ENCODE data around the gene DOCK4.

The DOCK4 gene

GRCh38 chr7:112159351-112159750 lies 46.8 kb downstream of the DOCK4 start:
- ChIA-PET CTCF (interaction anchor here (0.6 kb wide), 1 partner anchor 270 kb away, joined by 3 read pairs; no protein-coding TSS in a partner anchor), POLR2A (no interaction called here)
- TF ChIP-seq CTBP1 (IDR thresholded peaks at IDR 0.05; ENCODE audit: borderline replicate concordance) = no peak
- no peak for TF ChIP-seq TARDBP (IDR thresholded peaks at IDR 0.05)
- TF ChIP-seq HDGF (IDR thresholded peaks at IDR 0.05; ENCODE audit: borderline replicate concordance) = no peak
- DNase-seq (ENCODE audit: extremely low spot score) = no peak

GRCh38 chr7:112157072-112157471 lies 49.1 kb downstream of the DOCK4 start:
- POLR2A ChIA-PET = interaction anchor here (1.5 kb wide), 1 partner anchor 293 kb away, joined by 3 read pairs; the partner anchor contains the start of gene IFRD1
- TF ChIP-seq FOXM1 (IDR thresholded peaks at IDR 0.05; ENCODE audit: borderline replicate concordance) (no peak), ARNT (IDR thresholded peaks at IDR 0.05) (no peak), FOXK2 (IDR thresholded peaks at IDR 0.05) (no peak), LEF1 (IDR thresholded peaks at IDR 0.05; ENCODE audit: borderline replicate concordance) (no peak), BHLHE40 (IDR thresholded peaks at IDR 0.05; ENCODE audit: borderline replicate concordance) (no peak), PKNOX1 (IDR thresholded peaks at IDR 0.05) (no peak), TARDBP (IDR thresholded peaks at IDR 0.05) (no peak), CTBP1 (IDR thresholded peaks at IDR 0.05; ENCODE audit: borderline replicate concordance) (no peak), L3MBTL2 (conservative IDR thresholded peaks at IDR 0.05) (no peak), SP1 (IDR thresholded peaks at IDR 0.05) (no peak), ZNF384 (IDR thresholded peaks at IDR 0.05) (no peak), FOXA1 (IDR thresholded peaks at IDR 0.05) (no peak), HDGF (IDR thresholded peaks at IDR 0.05; ENCODE audit: borderline replicate concordance) (no peak)
- no peak for DNase-seq (ENCODE audit: extremely low spot score)
- CTCF ChIA-PET = no interaction called here

- TF ChIP-seq L3MBTL2 (conservative IDR thresholded peaks at IDR 0.05) (no peak), TARDBP (IDR thresholded peaks at IDR 0.05) (no peak), HDGF (IDR thresholded peaks at IDR 0.05; ENCODE audit: borderline replicate concordance) (no peak), ZNF384 (IDR thresholded peaks at IDR 0.05) (no peak), LEF1 (IDR thresholded peaks at IDR 0.05; ENCODE audit: borderline replicate concordance) (no peak)
- ChIA-PET CTCF (no interaction called here), POLR2A (no interaction called here)
- no peak for DNase-seq (ENCODE audit: extremely low spot score)
These were observed 49.8 kb downstream of the DOCK4 start for GRCh38 chr7:112156412-112156811.

GRCh38 chr7:112154690-112155089 lies 51.5 kb downstream of the DOCK4 start:
- POLR2A ChIA-PET = no interaction called here
- CTCF ChIA-PET = no interaction called here
- DNase-seq (ENCODE audit: extremely low spot score) = no peak
- TF ChIP-seq ZNF384 (IDR thresholded peaks at IDR 0.05) (no peak), FOXM1 (IDR thresholded peaks at IDR 0.05; ENCODE audit: borderline replicate concordance) (no peak), ARNT (IDR thresholded peaks at IDR 0.05) (no peak), SUZ12 (IDR thresholded peaks at IDR 0.05) (no peak), ELF4 (IDR thresholded peaks at IDR 0.05) (no peak), FOXK2 (IDR thresholded peaks at IDR 0.05) (no peak), FOXA1 (IDR thresholded peaks at IDR 0.05) (no peak), LEF1 (IDR thresholded peaks at IDR 0.05; ENCODE audit: borderline replicate concordance) (no peak), L3MBTL2 (conservative IDR thresholded peaks at IDR 0.05) (no peak), BHLHE40 (IDR thresholded peaks at IDR 0.05; ENCODE audit: borderline replicate concordance) (no peak), HDGF (IDR thresholded peaks at IDR 0.05; ENCODE audit: borderline replicate concordance) (no peak), NFRKB (IDR thresholded peaks at IDR 0.05) (no peak), CTBP1 (IDR thresholded peaks at IDR 0.05; ENCODE audit: borderline replicate concordance) (no peak), PKNOX1 (IDR thresholded peaks at IDR 0.05) (no peak), SP1 (IDR thresholded peaks at IDR 0.05) (no peak), TARDBP (IDR thresholded peaks at IDR 0.05) (no peak)

- ChIA-PET CTCF (no interaction called here), POLR2A (interaction anchor here (1.1 kb wide), 1 partner anchor 18 kb away, joined by 3 read pairs; no protein-coding TSS in a partner anchor)
- TF ChIP-seq HDGF (IDR thresholded peaks at IDR 0.05; ENCODE audit: borderline replicate concordance) = no peak
- no peak for TF ChIP-seq CTBP1 (IDR thresholded peaks at IDR 0.05; ENCODE audit: borderline replicate concordance)
- TF ChIP-seq ARNT (IDR thresholded peaks at IDR 0.05) = no peak
- TF ChIP-seq LEF1 (IDR thresholded peaks at IDR 0.05; ENCODE audit: borderline replicate concordance) = no peak
- TF ChIP-seq FOXK2 (IDR thresholded peaks at IDR 0.05) = no peak
- TF ChIP-seq L3MBTL2 (conservative IDR thresholded peaks at IDR 0.05) = no peak
- TF ChIP-seq ZNF384 (IDR thresholded peaks at IDR 0.05) = no peak
- TF ChIP-seq SP1 (IDR thresholded peaks at IDR 0.05) = no peak
- TF ChIP-seq FOXM1 (IDR thresholded peaks at IDR 0.05; ENCODE audit: borderline replicate concordance) = no peak
- TF ChIP-seq PKNOX1 (IDR thresholded peaks at IDR 0.05) = no peak
- TF ChIP-seq FOXA1 (IDR thresholded peaks at IDR 0.05) = no peak
- no peak for TF ChIP-seq BHLHE40 (IDR thresholded peaks at IDR 0.05; ENCODE audit: borderline replicate concordance)
- TF ChIP-seq ELF4 (IDR thresholded peaks at IDR 0.05) = no peak
- no peak for TF ChIP-seq NFRKB (IDR thresholded peaks at IDR 0.05)
- no peak for TF ChIP-seq SUZ12 (IDR thresholded peaks at IDR 0.05)
- no peak for TF ChIP-seq TARDBP (IDR thresholded peaks at IDR 0.05)
- no peak for DNase-seq (ENCODE audit: extremely low spot score)
These were observed 54.0 kb downstream of the DOCK4 start for GRCh38 chr7:112152186-112152585.

- POLR2A ChIA-PET = interaction anchor here (0.6 to 1.7 kb wide), 5 partner anchors 17 to 299 kb away, joined by 3 to 7 read pairs (median 3); partner anchors contain the start of genes DOCK4, IFRD1 and ZNF277
- DNase-seq (ENCODE audit: extremely low spot score) = peak; percentile 36
- CTCF ChIA-PET = no interaction called here
- TF ChIP-seq LEF1 (IDR thresholded peaks at IDR 0.05; ENCODE audit: borderline replicate concordance) = no peak
- peak; percentile 57; the same call in 1 of the 2 replicates for TF ChIP-seq CTBP1 (IDR thresholded peaks at IDR 0.05; ENCODE audit: borderline replicate concordance)
- no peak for TF ChIP-seq ARNT (IDR thresholded peaks at IDR 0.05)
- TF ChIP-seq TARDBP (IDR thresholded peaks at IDR 0.05) = no peak
These were observed 55.2 kb downstream of the DOCK4 start for GRCh38 chr7:112150823-112151641.
